K562 (cell line): ENCODE results near the gene ZNF805. TPM values are rescaled to one million over a fixed set of nuclear protein-coding genes. Genes with fewer than 3 reads are reported as not detected.

ENCODE experiments used
- ELF4 ChIP-seq: fragments of 450-650 bp; formaldehyde crosslinking; IDR thresholded peaks from 2 replicates; pipeline ENCODE4 v1.4.0; 2022; ENCODE audit warnings: missing genetic modification characterization
- FOXK1 ChIP-seq: sonication (generic); formaldehyde crosslinking; IDR thresholded peaks from 2 replicates; pipeline ENCODE4 v1.8.0; 2022; ENCODE audit warnings: missing genetic modification reagents, mild to moderate bottlenecking, borderline replicate concordance
- ILF3 ChIP-seq: fragments of 450-650 bp; IDR thresholded peaks from 2 replicates; pipeline ENCODE4 v1.6.1; 2018; ENCODE audit warnings: antibody characterized with exemption, mild to moderate bottlenecking, moderate library complexity, borderline replicate concordance
- TGIF2 ChIP-seq: sonication (generic); formaldehyde crosslinking; IDR thresholded peaks from 2 replicates; pipeline ENCODE4 v1.8.1; 2022; ENCODE audit warnings: mild to moderate bottlenecking, missing genetic modification reagents, moderate library complexity
- U2AF1 ChIP-seq: fragments of 200-400 bp; formaldehyde crosslinking; optimal IDR thresholded peaks from 2 replicates; pipeline ENCODE3; 2017; ENCODE audit warnings: mild to moderate bottlenecking, low read depth, low read length, moderate library complexity
- XRCC5 ChIP-seq: fragments of 200-400 bp; formaldehyde crosslinking; IDR thresholded peaks from 2 replicates; pipeline ENCODE4 v1.6.1; 2017; ENCODE audit warnings: low read depth, mild to moderate bottlenecking, low read length
- ZNF24 ChIP-seq: fragments of 450-650 bp; IDR thresholded peaks from 2 replicates; pipeline ENCODE4 v1.6.1; 2016
- ZNF699 ChIP-seq: fragments of 250-450 bp; sonication (Bioruptor Pico); IDR thresholded peaks from 2 replicates; pipeline ENCODE4 v1.8.0; 2021; ENCODE audit warnings: mild to moderate bottlenecking, moderate library complexity; ENCODE audit not compliant: insufficient replicate concordance
- ZNF785 ChIP-seq: fragments of 250-450 bp; sonication (Bioruptor Pico); IDR thresholded peaks from 2 replicates; pipeline ENCODE4 v1.4.0; 2020; ENCODE audit warnings: mild to moderate bottlenecking
- polyA plus RNA-seq, 8 experiments: library from polyadenylated mRNA; depleted of rRNA in 4 of 8; stranded (reverse) in 5 of 8; unstranded in 3 of 8; fragments of >200 nt; fragmentation: Nextera tagmentation in 2 of 8; fragmentation: Illumina TruSeq in 1 of 8; extraction: Ambion mirVana in 2 of 8; extraction: Trizol in 1 of 8; gene quantifications; 2 replicates each; pipeline versions ENCODE4 v1.2.1 to v1.2.3, GENCODE V29; 2011 to 2014; ENCODE audit warnings: inconsistent platforms in 1 of 8, missing spikeins in 1 of 8
- total RNA-seq, 7 experiments: library from RNA; depleted of rRNA in 6 of 7; stranded (reverse); fragments of >200 nt in 6 of 7; fragmentation: Illumina TruSeq in 2 of 7; extraction: Trizol in 2 of 7; gene quantifications; 2 replicates each; pipeline versions ENCODE4 v1.2.1 to v1.2.3, GENCODE V29; 2011 to 2021; ENCODE audit warnings: low replicate concordance in 1 of 7
- TF ChIP-seq, protein P1 (sequence below): fragments of 450-650 bp; conservative IDR thresholded peaks from 2 replicates; pipeline ENCODE4 v1.6.1; 2016; ENCODE audit warnings: missing genetic modification characterization, low read depth, mild to moderate bottlenecking, missing compliant biosample characterization, moderate library complexity
- TF ChIP-seq, protein P2 (sequence below), 2 experiments: fragments of 450-650 bp in 1 of 2; sonication (generic) in 1 of 2; formaldehyde crosslinking in 1 of 2; IDR thresholded peaks in 1 of 2; conservative IDR thresholded peaks in 1 of 2; 2 replicates each; pipeline versions ENCODE4 v1.6.1 to v1.8.1; 2016 to 2023; ENCODE audit warnings: mild to moderate bottlenecking in 2 of 2, moderate library complexity in 2 of 2, inconsistent platforms in 1 of 2, missing genetic modification reagents in 1 of 2

Gene ZNF805
- total and polyA plus RNA-seq, 9 of the 15 experiments (the other 6 are each of a cell fraction or from before 2014, with no cell fraction given): 0.32 to 6.7 (median 3.9) TPM

DNA sequence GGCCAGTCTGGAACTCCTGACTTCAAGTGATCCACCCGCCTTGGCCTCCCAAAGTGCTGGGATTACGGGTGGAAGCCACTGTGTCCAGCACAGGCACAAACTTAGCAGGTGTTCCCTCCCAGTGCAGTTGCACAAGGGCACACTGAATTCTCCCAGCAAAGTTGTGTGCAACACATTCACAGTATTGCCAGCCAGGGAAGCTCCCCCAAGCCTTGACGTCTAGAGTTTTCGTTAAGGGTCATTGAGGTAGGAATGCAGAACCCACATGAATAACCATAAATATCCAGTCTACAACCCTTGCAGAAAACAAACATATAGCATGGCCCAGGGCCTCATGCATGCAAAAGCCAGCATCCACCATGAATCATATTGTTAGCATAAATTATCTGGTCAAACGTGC, 12.9 kb upstream of the ZNF805 start (continued):
- TF ChIP-seq ZNF699 (CRISPR knock-in tag) (no peak), U2AF1 (no peak), TGIF2 (CRISPR knock-in tag) (no peak), ZNF24 (no peak), ILF3 (no peak), ZNF785 (CRISPR knock-in tag) (no peak), ELF4 (CRISPR knock-in tag) (no peak), FOXK1 (CRISPR knock-in tag) (no peak), XRCC5 (no peak)
- TF ChIP-seq, protein P1, sequence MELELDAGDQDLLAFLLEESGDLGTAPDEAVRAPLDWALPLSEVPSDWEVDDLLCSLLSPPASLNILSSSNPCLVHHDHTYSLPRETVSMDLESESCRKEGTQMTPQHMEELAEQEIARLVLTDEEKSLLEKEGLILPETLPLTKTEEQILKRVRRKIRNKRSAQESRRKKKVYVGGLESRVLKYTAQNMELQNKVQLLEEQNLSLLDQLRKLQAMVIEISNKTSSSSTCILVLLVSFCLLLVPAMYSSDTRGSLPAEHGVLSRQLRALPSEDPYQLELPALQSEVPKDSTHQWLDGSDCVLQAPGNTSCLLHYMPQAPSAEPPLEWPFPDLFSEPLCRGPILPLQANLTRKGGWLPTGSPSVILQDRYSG: no peak
- TF ChIP-seq, protein P2, sequence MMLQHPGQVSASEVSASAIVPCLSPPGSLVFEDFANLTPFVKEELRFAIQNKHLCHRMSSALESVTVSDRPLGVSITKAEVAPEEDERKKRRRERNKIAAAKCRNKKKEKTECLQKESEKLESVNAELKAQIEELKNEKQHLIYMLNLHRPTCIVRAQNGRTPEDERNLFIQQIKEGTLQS (IDR thresholded peaks at IDR 0.05): no peak
- TF ChIP-seq, protein P2 (CRISPR knock-in tag; conservative IDR thresholded peaks at IDR 0.05): no peak
